Fibroblast of lung (primary cell): ENCODE measurements around the gene RFNG. TPM values are rescaled to one million over a fixed set of nuclear protein-coding genes. Genes with fewer than 3 reads are reported as not detected.

Experiments
- DNase-seq, 2 donors: peaks; one replicate each; pipeline versions ENCODE4 v3.0.0 to v3.0.0-alpha.2; 2010; ENCODE audit warnings: low read depth in 2 of 2
- H2AFZ ChIP-seq: 2 replicates; pipeline ENCODE4 v1.5.1; 2012; ENCODE audit warnings: low read length, control low read depth, inconsistent platforms
- H3K27ac ChIP-seq: 2 replicates; pipeline ENCODE4 v1.5.1; 2011; ENCODE audit warnings: low read length, control low read depth; ENCODE audit not compliant: insufficient read depth
- H3K27me3 ChIP-seq: 2 replicates; pipeline ENCODE4 v1.5.1; 2011; ENCODE audit warnings: mild to moderate bottlenecking, low read length; ENCODE audit not compliant: control insufficient read depth, insufficient read depth
- H3K36me3 ChIP-seq: 2 replicates; pipeline ENCODE4 v1.5.1; 2011; ENCODE audit warnings: low read length; ENCODE audit not compliant: control insufficient read depth, insufficient read depth
- H3K4me1 ChIP-seq: 2 replicates; pipeline ENCODE4 v1.5.1; 2011; ENCODE audit warnings: low read length; ENCODE audit not compliant: control insufficient read depth, insufficient read depth; ENCODE audit errors: extremely low read depth
- H3K4me2 ChIP-seq: 2 replicates; pipeline ENCODE4 v1.5.1; 2011; ENCODE audit warnings: low read length, control low read depth; ENCODE audit not compliant: insufficient read depth; ENCODE audit errors: extremely low read depth
- H3K4me3 ChIP-seq, 4 experiments: fragments of 200-600 bp in 1 of 4; sonication (generic) in 1 of 4; replicated peaks in 1 of 4; 2 replicates each; pipeline ENCODE4 v1.5.1; 2011 to 2016; ENCODE audit warnings: low read length in 4 of 4, low read depth in 3 of 4, mild to moderate bottlenecking in 3 of 4, control low read depth in 2 of 4, inconsistent platforms in 1 of 4, mixed read lengths in 1 of 4; ENCODE audit not compliant: insufficient read depth in 1 of 4; ENCODE audit errors: control extremely low read depth in 1 of 4
- H3K79me2 ChIP-seq: 2 replicates; pipeline ENCODE4 v1.5.1; 2012; ENCODE audit warnings: mild to moderate bottlenecking, low read length, inconsistent platforms; ENCODE audit not compliant: control insufficient read depth, insufficient read depth
- H3K9ac ChIP-seq: 2 replicates; pipeline ENCODE4 v1.5.1; 2011; ENCODE audit warnings: mild to moderate bottlenecking, low read length, control low read depth; ENCODE audit not compliant: insufficient read depth
- H3K9me3 ChIP-seq: 2 replicates; pipeline ENCODE4 v1.5.1; 2012; ENCODE audit warnings: low read depth, low read length; ENCODE audit not compliant: control insufficient read depth, insufficient read depth
- H4K20me1 ChIP-seq: 2 replicates; pipeline ENCODE4 v1.5.1; 2011; ENCODE audit warnings: low read length; ENCODE audit not compliant: control insufficient read depth, insufficient read depth; ENCODE audit errors: extremely low read depth
- EZH2 ChIP-seq: IDR thresholded peaks from 2 replicates; pipeline ENCODE4 v1.5.1; 2012; ENCODE audit warnings: low read length, control low read depth, mild to moderate bottlenecking; ENCODE audit errors: missing control alignments
- polyA plus RNA-seq, 2 donors: library from polyadenylated mRNA; depleted of rRNA in 1 of 2; stranded (reverse) in 1 of 2; unstranded in 1 of 2; fragments of >200 nt; gene quantifications; 2 replicates each; pipeline ENCODE4 v1.2.1, GENCODE V29; 2011 to 2012; ENCODE audit warnings: missing spikeins in 1 of 2
- total RNA-seq: library from RNA; depleted of rRNA; stranded (reverse); fragments of >200 nt; gene quantifications from 2 replicates; pipeline ENCODE4 v1.2.1, GENCODE V29; 2014
- TF ChIP-seq, protein P1 (sequence below), 2 donors: IDR thresholded peaks in 1 of 2; conservative IDR thresholded peaks in 1 of 2; 1 replicate in 1 of 2; 2 replicates in 1 of 2; pipeline ENCODE4 v1.5.1; 2011 to 2012; ENCODE audit warnings: low read length in 2 of 2, control low read depth in 1 of 2, inconsistent platforms in 1 of 2, low read depth in 1 of 2, mild to moderate bottlenecking in 1 of 2

RFNG gene
- total and polyA plus RNA-seq, 2 donors (not counting 1 experiment from before 2014, with no cell fraction given), result 14.5 to 48.9 TPM

DNA sequence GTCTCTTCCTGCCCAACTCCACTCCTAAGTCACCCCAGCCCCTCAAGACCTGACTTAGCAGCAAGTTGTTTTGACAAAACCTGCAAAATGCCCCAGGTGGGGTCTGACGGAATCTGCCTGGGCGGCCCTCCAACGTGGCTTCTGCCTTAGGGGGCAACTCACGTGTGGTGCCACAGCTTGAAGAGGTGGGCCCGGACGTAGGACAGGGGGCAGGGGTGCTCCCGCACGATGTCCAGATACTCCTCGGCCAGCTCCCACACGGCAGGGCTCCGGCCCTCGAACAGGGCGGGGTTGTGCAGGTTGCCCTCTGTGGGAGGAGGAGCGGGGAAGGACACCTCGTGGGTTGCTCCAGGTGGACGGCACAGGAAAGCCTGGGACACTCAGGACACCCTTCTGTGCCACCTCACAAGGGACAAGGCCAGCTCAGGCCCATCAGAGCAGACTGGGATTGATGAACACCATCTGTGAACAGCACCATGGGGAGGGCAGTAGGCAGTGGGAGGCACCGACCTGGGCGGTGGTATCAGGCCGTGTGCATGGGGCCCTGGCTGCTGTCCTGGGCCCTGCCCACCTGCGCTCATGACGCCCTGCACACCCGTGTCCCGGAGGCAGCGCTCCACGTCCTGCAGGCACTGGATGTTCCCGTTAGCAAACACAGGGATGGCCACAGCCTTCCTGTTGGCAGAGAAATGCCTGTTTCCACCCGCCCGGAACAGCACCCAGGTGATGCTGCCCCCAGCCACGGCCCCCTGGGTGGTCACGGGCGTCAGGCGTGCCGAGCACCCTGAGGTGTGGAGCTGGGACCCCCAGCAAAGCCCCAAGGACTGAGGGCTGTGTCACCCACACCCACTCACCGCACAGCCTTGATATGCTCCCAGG lies 9.7 kb upstream of the RFNG start:
- H3K4me3 ChIP-seq, result no peak overlapping the region
- H3K36me3 ChIP-seq, result peaks cover 46% of the 10 kb centered on the region
- H2AFZ ChIP-seq, result no peak overlapping the region
- peaks cover 12% of the 10 kb centered on the region for H3K79me2 ChIP-seq
- no peak for DNase-seq
- no peaks in the 10 kb centered on the region for H3K9me3 ChIP-seq
- no peak overlapping the region for H3K4me2 ChIP-seq
- H3K9ac ChIP-seq, result no peak overlapping the region
- H3K27ac ChIP-seq, result no peak overlapping the region
- H4K20me1 ChIP-seq, result no peaks in the 10 kb centered on the region
- no peaks in the 10 kb centered on the region for H3K4me1 ChIP-seq
- TF ChIP-seq, protein P1, sequence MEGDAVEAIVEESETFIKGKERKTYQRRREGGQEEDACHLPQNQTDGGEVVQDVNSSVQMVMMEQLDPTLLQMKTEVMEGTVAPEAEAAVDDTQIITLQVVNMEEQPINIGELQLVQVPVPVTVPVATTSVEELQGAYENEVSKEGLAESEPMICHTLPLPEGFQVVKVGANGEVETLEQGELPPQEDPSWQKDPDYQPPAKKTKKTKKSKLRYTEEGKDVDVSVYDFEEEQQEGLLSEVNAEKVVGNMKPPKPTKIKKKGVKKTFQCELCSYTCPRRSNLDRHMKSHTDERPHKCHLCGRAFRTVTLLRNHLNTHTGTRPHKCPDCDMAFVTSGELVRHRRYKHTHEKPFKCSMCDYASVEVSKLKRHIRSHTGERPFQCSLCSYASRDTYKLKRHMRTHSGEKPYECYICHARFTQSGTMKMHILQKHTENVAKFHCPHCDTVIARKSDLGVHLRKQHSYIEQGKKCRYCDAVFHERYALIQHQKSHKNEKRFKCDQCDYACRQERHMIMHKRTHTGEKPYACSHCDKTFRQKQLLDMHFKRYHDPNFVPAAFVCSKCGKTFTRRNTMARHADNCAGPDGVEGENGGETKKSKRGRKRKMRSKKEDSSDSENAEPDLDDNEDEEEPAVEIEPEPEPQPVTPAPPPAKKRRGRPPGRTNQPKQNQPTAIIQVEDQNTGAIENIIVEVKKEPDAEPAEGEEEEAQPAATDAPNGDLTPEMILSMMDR (conservative IDR thresholded peaks at IDR 0.05 in 1 of 2, IDR thresholded peaks at IDR 0.05 in 1 of 2; ENCODE audit: low read depth in 1 of 2, low read length in 2 of 2), result no peak
- TF ChIP-seq EZH2, result no peak
- H3K27me3 ChIP-seq, result no peaks in the 10 kb centered on the region

GRCh38 chr17:82060614-82061013 lies 9.0 kb upstream of the RFNG start:
- no peaks in the 10 kb centered on the region for H3K9me3 ChIP-seq
- H3K4me2 ChIP-seq, result no peak overlapping the region
- peaks cover 10% of the 10 kb centered on the region for H3K79me2 ChIP-seq
- TF ChIP-seq, protein P1 (conservative IDR thresholded peaks at IDR 0.05 in 1 of 2, IDR thresholded peaks at IDR 0.05 in 1 of 2; ENCODE audit: low read depth in 1 of 2, low read length in 2 of 2), result no peak
- no peak for TF ChIP-seq EZH2
- H3K27ac ChIP-seq, result no peak overlapping the region
- no peaks in the 10 kb centered on the region for H3K4me1 ChIP-seq
- H4K20me1 ChIP-seq, result no peaks in the 10 kb centered on the region
- H3K27me3 ChIP-seq, result no peaks in the 10 kb centered on the region
- no peak overlapping the region for H2AFZ ChIP-seq
- no peak for DNase-seq
- no peak overlapping the region for H3K9ac ChIP-seq
- peaks cover 50% of the 10 kb centered on the region for H3K36me3 ChIP-seq
- no peak overlapping the region for H3K4me3 ChIP-seq

- Histone ChIP-seq H3K4me1 (no peaks in the 10 kb centered on the region), H2AFZ (no peak overlapping the region), H3K27me3 (no peaks in the 10 kb centered on the region), H3K79me2 (peaks cover 6% of the 10 kb centered on the region), H3K4me2 (no peak overlapping the region), H3K9ac (no peak overlapping the region), H3K27ac (no peak overlapping the region), H3K4me3 (no peak overlapping the region), H3K9me3 (no peaks in the 10 kb centered on the region), H4K20me1 (no peaks in the 10 kb centered on the region), H3K36me3 (peaks cover 54% of the 10 kb centered on the region)
- TF ChIP-seq, protein P1 (conservative IDR thresholded peaks at IDR 0.05 in 1 of 2, IDR thresholded peaks at IDR 0.05 in 1 of 2; ENCODE audit: low read depth in 1 of 2, low read length in 2 of 2), result no peak
- TF ChIP-seq EZH2, result no peak
- DNase-seq, result no peak
Measured at GRCh38 chr17:82060001-82060380, 8.4 kb upstream of the RFNG start.
